ENCODE data around the gene CYREN.
"Not testable (repeated sequence)": the region's sequence is repeated elsewhere in the genome, so short reads cannot be mapped to it uniquely, and the experiment has no call there.

CYREN gene

GRCh38 chr7:135175931-135176330, 5.4 kb upstream of the CYREN start:
- no peak for DNase-seq

GRCh38 chr7:135174941-135175340, 4.4 kb upstream of the CYREN start:
- DNase-seq = no peak

DNA sequence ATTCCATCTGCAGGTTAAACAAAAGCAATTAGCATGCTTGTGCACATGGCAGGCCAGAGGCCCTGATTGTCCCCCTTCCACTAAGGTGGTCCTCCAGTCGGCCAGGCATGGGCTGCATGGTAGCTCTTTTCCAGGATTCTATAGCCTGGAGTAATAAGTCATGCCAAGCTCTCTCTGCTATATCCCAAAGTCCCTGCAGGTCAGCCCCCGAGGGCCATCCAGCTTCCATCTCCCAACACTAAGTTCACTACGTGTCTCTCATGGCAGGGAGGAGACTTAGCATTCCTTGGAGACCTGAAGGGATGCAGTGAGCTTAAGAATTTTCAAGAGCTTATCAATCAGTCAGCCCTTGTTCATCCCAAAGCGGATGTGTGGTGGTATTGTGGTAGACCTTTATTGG, 3.4 kb upstream of the CYREN start:
- not testable (repeated sequence) for DNase-seq

DNA sequence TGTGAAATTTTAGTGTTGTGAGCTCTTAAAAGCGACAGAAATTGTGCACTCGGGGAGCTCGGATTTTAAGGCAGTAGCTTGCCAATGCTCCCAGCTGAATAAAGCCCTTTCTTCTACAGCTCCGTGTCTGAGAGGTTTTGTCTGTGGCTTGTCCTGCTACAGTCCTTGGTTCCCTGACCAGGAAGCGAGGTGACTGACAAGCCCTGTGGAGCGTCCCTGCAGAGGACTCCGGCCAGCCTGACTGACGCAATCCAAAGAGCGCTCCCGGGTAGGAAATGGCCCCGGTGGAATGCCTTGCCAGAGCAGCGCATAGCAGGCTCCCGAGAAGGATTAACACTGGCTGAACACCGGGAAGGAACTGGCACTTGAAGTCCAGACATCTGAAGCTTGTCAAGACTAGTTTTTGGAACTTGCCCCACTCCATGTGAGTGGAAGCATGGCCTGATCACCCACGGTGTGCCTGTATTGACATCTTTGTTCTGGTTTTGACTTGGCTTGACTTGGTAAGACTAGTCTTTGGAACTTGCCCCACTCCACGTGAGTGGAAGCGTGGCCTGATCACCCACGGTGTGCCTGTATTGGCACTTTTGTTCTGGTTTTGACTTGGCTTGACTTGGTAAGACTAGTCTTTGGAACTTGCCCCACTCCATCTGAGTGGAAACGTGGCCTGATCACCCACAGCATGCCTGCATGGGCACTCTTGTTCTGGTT, 1.2 kb upstream of the CYREN start:
- not testable (repeated sequence) for DNase-seq

DNA sequence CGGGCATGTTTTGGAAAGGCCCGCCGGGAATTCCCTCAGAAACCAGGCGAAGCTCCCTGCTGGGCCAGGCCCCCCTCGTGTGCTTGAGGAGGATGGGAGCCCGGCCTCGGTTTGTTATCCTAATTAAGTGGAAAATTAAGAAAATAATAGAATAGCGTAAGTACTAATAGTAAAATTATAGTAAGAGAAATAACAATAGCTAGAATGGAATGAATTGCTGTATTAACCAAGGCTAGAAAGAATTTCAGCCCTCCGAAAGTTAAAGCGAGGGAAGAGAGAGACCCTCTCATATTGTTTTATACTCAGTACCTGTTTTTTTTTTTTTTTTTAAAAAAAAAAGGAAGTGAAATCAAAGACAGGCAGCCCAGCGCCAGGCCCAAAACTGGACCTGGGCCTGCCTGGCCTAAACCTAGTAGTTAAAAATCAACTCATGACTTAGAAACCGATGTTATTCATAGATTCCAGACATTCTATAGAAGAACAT, 533 bp upstream of the CYREN start:
- not testable (repeated sequence) for DNase-seq

GRCh38 chr7:135169964-135170273, 588 bp downstream of the CYREN start:
- peak; percentile 49 for DNase-seq

GRCh38 chr7:135169141-135169963, 1.2 kb downstream of the CYREN start:
- DNase-seq = peak; percentile 88

DNA sequence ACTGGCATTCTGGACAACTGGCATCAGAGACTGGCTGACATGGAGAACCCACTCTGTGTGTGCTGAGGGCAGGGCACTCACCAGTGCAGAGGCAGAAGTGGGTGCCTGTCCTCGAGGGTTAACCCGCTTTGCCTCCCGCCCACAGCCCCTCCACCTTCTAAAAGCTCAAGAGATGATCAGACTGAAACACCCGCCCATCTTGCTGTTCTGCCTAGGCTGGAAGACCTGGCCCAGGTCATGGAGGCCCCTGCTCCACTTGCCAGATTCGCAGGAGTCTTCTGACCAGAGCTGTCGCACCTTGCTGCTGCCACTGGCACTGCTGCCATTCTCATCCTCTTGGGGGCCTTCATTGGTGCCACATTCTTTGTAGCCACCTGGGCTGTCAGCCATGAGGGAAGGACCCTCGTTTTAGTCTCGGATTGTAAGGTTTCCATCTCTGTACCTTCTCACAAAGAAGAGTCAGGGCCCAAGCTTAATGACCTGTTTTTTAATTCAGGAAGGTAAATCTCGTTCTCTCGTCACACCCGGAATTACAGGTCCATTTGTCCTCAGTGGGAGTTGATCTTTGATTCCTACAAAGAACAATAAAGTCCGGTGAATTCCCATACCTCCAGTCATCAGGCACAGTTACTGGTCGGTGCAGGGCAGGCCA, 1.9 kb downstream of the CYREN start:
- DNase-seq = no peak

DNA sequence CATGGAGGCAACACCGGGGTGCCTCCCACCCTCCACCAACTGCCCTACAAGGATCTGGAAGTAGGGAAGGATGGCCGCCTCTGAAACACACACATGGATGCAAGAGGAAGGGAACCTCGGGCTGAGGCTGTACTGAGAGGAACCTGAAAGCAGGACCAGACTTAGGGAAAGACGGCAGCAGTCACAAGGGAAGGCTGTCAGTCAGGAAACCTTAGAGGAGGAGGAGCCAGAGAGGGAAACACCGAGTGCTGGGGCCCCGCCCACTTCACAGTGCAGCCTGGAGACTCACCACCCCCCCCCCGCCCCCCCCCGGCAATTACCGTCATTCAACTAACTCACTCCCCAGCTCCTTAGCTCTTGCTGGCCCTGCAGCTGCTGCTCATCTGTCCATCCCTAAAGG, 2.5 kb downstream of the CYREN start:
- DNase-seq = peak; percentile 81

- peak; percentile 87 for DNase-seq
These were observed 3.1 kb downstream of the CYREN start for GRCh38 chr7:135167365-135167917.

GRCh38 chr7:135166338-135166990, 4.0 kb downstream of the CYREN start:
- DNase-seq = peak; percentile 73

DNA sequence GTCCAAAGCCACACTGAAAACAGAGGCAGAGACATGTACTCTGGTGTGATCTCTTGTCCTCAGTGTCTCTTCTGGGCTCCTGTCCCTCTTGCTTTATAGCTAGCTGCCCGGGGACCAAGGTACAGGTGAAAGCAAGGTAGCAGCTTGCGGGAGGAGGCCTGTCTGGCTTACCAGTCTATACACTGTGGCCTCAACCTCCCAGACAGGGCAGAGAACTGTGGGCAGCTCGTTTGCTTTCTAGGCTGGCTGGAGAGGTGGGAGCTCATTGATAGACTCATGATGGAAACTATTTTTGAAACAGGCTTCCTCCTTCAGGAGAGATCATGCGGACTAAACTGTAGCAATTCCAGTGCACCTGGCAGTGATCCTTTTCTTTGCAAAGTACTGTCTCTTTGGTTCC, 4.6 kb downstream of the CYREN start:
- no peak for DNase-seq

DNA sequence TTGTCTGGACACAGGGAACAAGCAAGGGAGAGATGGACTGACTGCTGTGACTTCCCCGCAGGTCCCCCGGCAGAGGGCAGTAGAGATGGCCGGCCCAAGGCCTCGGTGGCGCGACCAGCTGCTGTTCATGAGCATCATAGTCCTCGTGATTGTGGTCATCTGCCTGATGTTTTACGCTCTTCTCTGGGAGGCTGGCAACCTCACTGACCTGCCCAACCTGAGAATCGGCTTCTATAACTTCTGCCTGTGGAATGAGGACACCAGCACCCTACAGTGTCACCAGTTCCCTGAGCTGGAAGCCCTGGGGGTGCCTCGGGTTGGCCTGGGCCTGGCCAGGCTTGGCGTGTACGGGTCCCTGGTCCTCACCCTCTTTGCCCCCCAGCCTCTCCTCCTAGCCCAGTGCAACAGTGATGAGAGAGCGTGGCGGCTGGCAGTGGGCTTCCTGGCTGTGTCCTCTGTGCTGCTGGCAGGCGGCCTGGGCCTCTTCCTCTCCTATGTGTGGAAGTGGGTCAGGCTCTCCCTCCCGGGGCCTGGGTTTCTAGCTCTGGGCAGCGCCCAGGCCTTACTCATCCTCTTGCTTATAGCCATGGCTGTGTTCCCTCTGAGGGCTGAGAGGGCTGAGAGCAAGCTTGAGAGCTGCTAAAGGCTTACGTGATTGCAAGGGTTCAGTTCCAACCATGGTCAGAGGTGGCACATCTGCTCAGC, 6.0 kb downstream of the CYREN start:
- DNase-seq = no peak

DNA sequence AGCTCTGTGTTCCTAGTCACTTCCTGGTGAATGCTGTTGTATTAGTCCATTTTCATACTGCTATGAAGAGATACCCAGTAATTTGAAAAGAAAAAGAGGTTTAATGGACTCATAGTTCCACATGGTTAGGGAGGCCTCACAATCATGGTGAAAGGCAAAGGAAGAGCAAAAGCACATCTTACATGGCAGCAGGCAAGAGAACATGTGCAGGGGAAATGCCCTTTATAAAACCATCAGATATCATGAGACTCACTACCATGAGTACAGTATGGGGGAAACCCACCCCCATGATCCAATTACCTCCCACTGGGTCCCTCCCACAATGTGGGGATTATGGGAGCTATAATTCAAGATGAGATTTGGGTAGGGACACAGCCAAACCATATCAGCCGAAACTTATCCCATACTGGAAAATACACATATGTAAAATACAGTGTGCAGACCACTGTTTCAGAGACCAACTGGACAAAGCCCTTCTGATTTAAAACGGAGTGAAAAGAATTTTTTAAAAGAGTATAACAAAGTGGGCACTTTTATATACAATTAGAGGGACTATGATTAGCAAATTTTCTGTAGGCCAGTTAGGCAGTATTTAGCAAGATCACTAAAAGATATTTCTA, 8.0 kb downstream of the CYREN start:
- DNase-seq = no peak

DNA sequence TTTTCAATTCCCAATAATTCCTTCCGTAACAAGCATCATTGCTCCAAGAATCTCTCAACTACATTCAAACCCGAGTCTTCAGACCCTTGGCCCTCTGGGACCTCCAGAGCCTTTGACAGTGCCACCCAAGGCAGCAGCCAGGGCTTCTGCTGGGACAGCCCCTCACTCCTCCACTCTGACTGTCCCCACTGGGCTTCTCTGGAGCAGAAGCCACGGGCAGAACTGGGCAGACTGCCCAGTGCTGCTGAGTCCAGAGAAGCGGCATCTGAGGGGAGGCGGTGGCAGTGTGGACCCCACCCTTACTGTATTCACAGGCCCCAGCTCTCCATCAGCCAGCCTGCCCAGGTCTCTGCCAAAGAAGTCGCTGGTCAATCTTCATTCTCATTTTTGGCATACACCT, 8.8 kb downstream of the CYREN start:
- peak; percentile 38 for DNase-seq

- peak; percentile 78 for DNase-seq
These were observed 9.5 kb downstream of the CYREN start for GRCh38 chr7:135160858-135161653.

GRCh38 chr7:135160098-135160857, 10.2 kb downstream of the CYREN start:
- DNase-seq = peak; percentile 89

- DNase-seq = no peak
These were observed 11.0 kb downstream of the CYREN start for GRCh38 chr7:135159359-135160085.

DNA sequence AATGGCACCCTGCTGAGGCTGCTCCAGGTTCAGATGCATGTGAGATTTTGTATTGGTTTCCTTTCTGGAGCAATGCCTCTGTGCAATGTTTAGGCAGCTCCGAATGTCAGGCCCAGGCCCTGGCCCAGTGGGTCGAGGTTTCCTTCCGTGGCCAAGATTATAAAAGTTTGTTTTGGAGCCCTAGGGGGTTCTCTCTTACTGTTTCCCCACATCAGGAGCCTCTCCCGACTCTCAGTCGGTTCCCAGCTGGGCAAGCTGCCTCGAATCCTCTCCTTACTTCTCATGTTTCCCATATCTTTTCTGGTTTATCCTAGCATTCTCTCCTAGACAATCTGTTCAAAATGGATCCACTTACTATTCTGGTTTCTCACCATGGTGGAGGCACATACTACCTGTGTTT, 11.6 kb downstream of the CYREN start:
- no peak for DNase-seq

Data from hematopoietic multipotent progenitor cell treated with erythropoietin and hydrocortisone succinate and interleukin-3 and kit ligand, for 6 days (in vitro differentiated cells).